BE2C (cell line): Measurements from ENCODE around the gene C1orf198.

ENCODE experiments used
- DNase-seq: peaks from one replicate; pipeline ENCODE4 v3.0.0-alpha.2; 2020
- H3K27me3 ChIP-seq: fragments of 250-450 bp; sonication (Bioruptor Pico); 2 replicates; pipeline ENCODE4 v1.5.1; 2020; ENCODE audit warnings: mild to moderate bottlenecking
- H3K36me3 ChIP-seq: fragments of 250-450 bp; sonication (Bioruptor Pico); 2 replicates; pipeline ENCODE4 v1.5.1; 2020; ENCODE audit warnings: mild to moderate bottlenecking
- H3K4me1 ChIP-seq: fragments of 250-450 bp; sonication (Bioruptor Pico); 2 replicates; pipeline ENCODE4 v1.5.1; 2020
- H3K4me3 ChIP-seq: 2 replicates; pipeline ENCODE4 v1.5.1; 2011; ENCODE audit warnings: low read depth, low read length
- H3K9me3 ChIP-seq: fragments of 250-450 bp; sonication (Bioruptor Pico); 2 replicates; pipeline ENCODE4 v1.5.1; 2020
- TF ChIP-seq, protein P1 (sequence below): IDR thresholded peaks from 2 replicates; pipeline ENCODE4 v1.5.1; 2012; ENCODE audit warnings: mild to moderate bottlenecking, low read depth, low read length

Gene C1orf198

GRCh38 chr1:230876660-230877059, 8.3 kb upstream of the C1orf198 start:
- no peak for DNase-seq
- Histone ChIP-seq H3K9me3 (no peaks in the 10 kb centered on the region), H3K4me3 (no peak overlapping the region), H3K4me1 (no peaks in the 10 kb centered on the region), H3K36me3 (no peaks in the 10 kb centered on the region), H3K27me3 (no peaks in the 10 kb centered on the region; the same call in none of the 2 replicates)
- TF ChIP-seq, protein P1, sequence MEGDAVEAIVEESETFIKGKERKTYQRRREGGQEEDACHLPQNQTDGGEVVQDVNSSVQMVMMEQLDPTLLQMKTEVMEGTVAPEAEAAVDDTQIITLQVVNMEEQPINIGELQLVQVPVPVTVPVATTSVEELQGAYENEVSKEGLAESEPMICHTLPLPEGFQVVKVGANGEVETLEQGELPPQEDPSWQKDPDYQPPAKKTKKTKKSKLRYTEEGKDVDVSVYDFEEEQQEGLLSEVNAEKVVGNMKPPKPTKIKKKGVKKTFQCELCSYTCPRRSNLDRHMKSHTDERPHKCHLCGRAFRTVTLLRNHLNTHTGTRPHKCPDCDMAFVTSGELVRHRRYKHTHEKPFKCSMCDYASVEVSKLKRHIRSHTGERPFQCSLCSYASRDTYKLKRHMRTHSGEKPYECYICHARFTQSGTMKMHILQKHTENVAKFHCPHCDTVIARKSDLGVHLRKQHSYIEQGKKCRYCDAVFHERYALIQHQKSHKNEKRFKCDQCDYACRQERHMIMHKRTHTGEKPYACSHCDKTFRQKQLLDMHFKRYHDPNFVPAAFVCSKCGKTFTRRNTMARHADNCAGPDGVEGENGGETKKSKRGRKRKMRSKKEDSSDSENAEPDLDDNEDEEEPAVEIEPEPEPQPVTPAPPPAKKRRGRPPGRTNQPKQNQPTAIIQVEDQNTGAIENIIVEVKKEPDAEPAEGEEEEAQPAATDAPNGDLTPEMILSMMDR, result no peak

- Histone ChIP-seq H3K4me3 (no peak overlapping the region), H3K36me3 (no peaks in the 10 kb centered on the region), H3K9me3 (no peaks in the 10 kb centered on the region), H3K27me3 (no peaks in the 10 kb centered on the region; the same call in none of the 2 replicates), H3K4me1 (no peaks in the 10 kb centered on the region)
- DNase-seq, result no peak
- TF ChIP-seq, protein P1, result no peak
These were observed 7.0 kb upstream of the C1orf198 start for GRCh38 chr1:230875370-230875769.

- H3K27me3 ChIP-seq, result no peaks in the 10 kb centered on the region
- H3K9me3 ChIP-seq, result no peaks in the 10 kb centered on the region
- no peak overlapping the region for H3K4me3 ChIP-seq
- H3K4me1 ChIP-seq, result peaks cover 3% of the 10 kb centered on the region; the same call in 1 of the 2 replicates
- DNase-seq, result no peak
- TF ChIP-seq, protein P1, result no peak
- H3K36me3 ChIP-seq, result no peaks in the 10 kb centered on the region
These were observed 2.6 kb upstream of the C1orf198 start for GRCh38 chr1:230870916-230871315.

- no peaks in the 10 kb centered on the region for H3K9me3 ChIP-seq
These were observed 1.2 kb upstream of the C1orf198 start for GRCh38 chr1:230869500-230869899.

GRCh38 chr1:230868736-230869385, 540 bp upstream of the C1orf198 start:
- Histone ChIP-seq H3K36me3 (no peaks in the 10 kb centered on the region), H3K27me3 (no peaks in the 10 kb centered on the region), H3K9me3 (no peaks in the 10 kb centered on the region), H3K4me1 (peaks cover 6% of the 10 kb centered on the region; the same call in 1 of the 2 replicates), H3K4me3 (peak overlapping the region; percentile 52)
- TF ChIP-seq, protein P1, result no peak
- no peak for DNase-seq

More at GRCh38 chr1:230869500-230869899, 1.2 kb upstream of the C1orf198 start:
- Histone ChIP-seq H3K27me3 (no peaks in the 10 kb centered on the region), H3K36me3 (no peaks in the 10 kb centered on the region), H3K4me3 (no peak overlapping the region; the same call in 1 of the 2 replicates), H3K4me1 (peaks cover 6% of the 10 kb centered on the region; the same call in 1 of the 2 replicates)
- DNase-seq, result no peak
- TF ChIP-seq, protein P1, result no peak
